Measurements from ENCODE around the gene RPL36.

RPL36 gene

GRCh38 chr19:5690125-5690954 is at the start of gene RPL36:
TSS of gene RPL36 (plus strand) at chr19:5690295. CDS start at chr19:5690508, 213 bp downstream.
- DNase-seq (ENCODE audit: low read depth, low spot score), result peak; percentile 96
- Histone ChIP-seq H3K36me3 (ENCODE audit: insufficient read depth, insufficient read length, low read length) (peaks cover 51% of the 10 kb centered on the region), H3K4me3 (ENCODE audit: insufficient read length, low read depth) (peak within 1 kb of the TSS; percentile 100), H3K9me3 (ENCODE audit: insufficient read depth, low read length) (no peaks in the 10 kb centered on the region), H3K9ac (ENCODE audit: insufficient read length, low read depth) (peak within 1 kb of the TSS; percentile 99), H3K27me3 (ENCODE audit: insufficient read depth, insufficient read length) (no peaks in the 10 kb centered on the region), H3K4me1 (ENCODE audit: insufficient read depth, insufficient read length) (peaks cover 29% of the 10 kb centered on the region)
- TF ChIP-seq SUZ12 (IDR thresholded peaks at IDR 0.05; ENCODE audit: extremely low read depth, insufficient read depth, insufficient read length), result no peak
- TF ChIP-seq YY1 (IDR thresholded peaks at IDR 0.05; ENCODE audit: insufficient read depth, insufficient read length), result peak; percentile 7
- TF ChIP-seq ZNF274 (IDR thresholded peaks at IDR 0.05; ENCODE audit: low read depth, low read length), result no peak

GRCh38 chr19:5641171-5641570 is 48.9 kb upstream of the RPL36 start:
- no peak for DNase-seq (ENCODE audit: low read depth, low spot score)
- Histone ChIP-seq H3K9me3 (ENCODE audit: insufficient read depth, low read length) (no peaks in the 10 kb centered on the region), H3K9ac (ENCODE audit: insufficient read length, low read depth) (no peak overlapping the region), H3K4me3 (ENCODE audit: insufficient read length, low read depth) (no peak overlapping the region), H3K4me1 (ENCODE audit: insufficient read depth, insufficient read length) (no peaks in the 10 kb centered on the region), H3K36me3 (ENCODE audit: insufficient read depth, insufficient read length, low read length) (peaks cover 72% of the 10 kb centered on the region), H3K27me3 (ENCODE audit: insufficient read depth, insufficient read length) (no peaks in the 10 kb centered on the region)
- TF ChIP-seq SUZ12 (IDR thresholded peaks at IDR 0.05; ENCODE audit: extremely low read depth, insufficient read depth, insufficient read length) (no peak), ZNF274 (IDR thresholded peaks at IDR 0.05; ENCODE audit: low read depth, low read length) (no peak), YY1 (IDR thresholded peaks at IDR 0.05; ENCODE audit: insufficient read depth, insufficient read length) (no peak)

GRCh38 chr19:5642204-5642603 is 47.9 kb upstream of the RPL36 start:
- Histone ChIP-seq H3K4me1 (ENCODE audit: insufficient read depth, insufficient read length) (no peaks in the 10 kb centered on the region), H3K27me3 (ENCODE audit: insufficient read depth, insufficient read length) (no peaks in the 10 kb centered on the region), H3K36me3 (ENCODE audit: insufficient read depth, insufficient read length, low read length) (peaks cover 76% of the 10 kb centered on the region), H3K4me3 (ENCODE audit: insufficient read length, low read depth) (no peak overlapping the region), H3K9me3 (ENCODE audit: insufficient read depth, low read length) (no peaks in the 10 kb centered on the region), H3K9ac (ENCODE audit: insufficient read length, low read depth) (no peak overlapping the region)
- no peak for DNase-seq (ENCODE audit: low read depth, low spot score)
- no peak for TF ChIP-seq ZNF274 (IDR thresholded peaks at IDR 0.05; ENCODE audit: low read depth, low read length)
- no peak for TF ChIP-seq YY1 (IDR thresholded peaks at IDR 0.05; ENCODE audit: insufficient read depth, insufficient read length)
- TF ChIP-seq SUZ12 (IDR thresholded peaks at IDR 0.05; ENCODE audit: extremely low read depth, insufficient read depth, insufficient read length), result no peak

DNA sequence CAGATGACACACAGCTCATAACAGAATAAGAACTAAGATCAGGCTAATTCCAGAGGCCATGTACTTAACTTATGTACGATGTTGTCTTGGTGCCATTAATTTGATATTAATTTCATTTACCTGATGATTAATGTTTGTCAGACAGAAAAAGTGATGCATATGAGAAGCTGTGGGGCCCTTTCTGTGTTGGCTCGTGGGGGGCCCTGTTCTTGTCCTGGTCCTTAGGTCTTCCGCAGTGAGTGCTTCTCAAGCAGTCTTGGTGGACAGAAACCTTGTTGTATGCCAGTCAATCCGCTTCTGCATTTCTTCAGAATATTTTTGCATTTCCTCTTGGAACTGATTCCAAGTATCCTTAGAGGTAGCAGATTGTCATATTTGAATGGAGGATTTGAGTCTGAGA is 47.0 kb upstream of the RPL36 start:
- Histone ChIP-seq H3K9me3 (ENCODE audit: insufficient read depth, low read length) (no peaks in the 10 kb centered on the region), H3K27me3 (ENCODE audit: insufficient read depth, insufficient read length) (no peaks in the 10 kb centered on the region), H3K4me3 (ENCODE audit: insufficient read length, low read depth) (no peak overlapping the region), H3K4me1 (ENCODE audit: insufficient read depth, insufficient read length) (no peaks in the 10 kb centered on the region), H3K9ac (ENCODE audit: insufficient read length, low read depth) (no peak overlapping the region), H3K36me3 (ENCODE audit: insufficient read depth, insufficient read length, low read length) (peaks cover 78% of the 10 kb centered on the region)
- TF ChIP-seq SUZ12 (IDR thresholded peaks at IDR 0.05; ENCODE audit: extremely low read depth, insufficient read depth, insufficient read length), result no peak
- TF ChIP-seq ZNF274 (IDR thresholded peaks at IDR 0.05; ENCODE audit: low read depth, low read length), result no peak
- no peak for TF ChIP-seq YY1 (IDR thresholded peaks at IDR 0.05; ENCODE audit: insufficient read depth, insufficient read length)
- no peak for DNase-seq (ENCODE audit: low read depth, low spot score)

DNA sequence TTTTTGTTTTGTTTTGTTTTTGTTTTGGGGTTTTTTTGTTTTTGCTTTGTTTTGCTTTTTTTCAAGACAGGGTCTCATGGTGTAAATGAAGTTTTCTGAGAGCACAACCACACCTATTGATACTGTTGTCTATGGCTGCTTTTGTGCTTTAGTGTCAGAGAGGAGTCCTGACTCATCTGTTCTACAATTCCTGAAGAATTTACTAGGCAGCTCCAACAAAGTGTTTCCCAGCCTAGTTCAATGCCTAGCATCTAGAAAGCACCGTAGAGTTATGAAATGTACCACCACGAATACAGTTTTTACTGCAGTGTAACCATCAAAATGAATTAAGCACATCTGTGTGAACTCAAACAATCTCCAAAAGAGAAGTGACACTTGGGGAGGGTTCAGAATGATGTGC is 46.1 kb upstream of the RPL36 start:
- DNase-seq (ENCODE audit: low read depth, low spot score), result no peak
- Histone ChIP-seq H3K9me3 (ENCODE audit: insufficient read depth, low read length) (no peaks in the 10 kb centered on the region), H3K4me3 (ENCODE audit: insufficient read length, low read depth) (no peak overlapping the region), H3K4me1 (ENCODE audit: insufficient read depth, insufficient read length) (no peaks in the 10 kb centered on the region), H3K27me3 (ENCODE audit: insufficient read depth, insufficient read length) (no peaks in the 10 kb centered on the region), H3K9ac (ENCODE audit: insufficient read length, low read depth) (no peak overlapping the region), H3K36me3 (ENCODE audit: insufficient read depth, insufficient read length, low read length) (peaks cover 84% of the 10 kb centered on the region)
- TF ChIP-seq YY1 (IDR thresholded peaks at IDR 0.05; ENCODE audit: insufficient read depth, insufficient read length), result no peak
- no peak for TF ChIP-seq ZNF274 (IDR thresholded peaks at IDR 0.05; ENCODE audit: low read depth, low read length)
- TF ChIP-seq SUZ12 (IDR thresholded peaks at IDR 0.05; ENCODE audit: extremely low read depth, insufficient read depth, insufficient read length), result no peak

- Histone ChIP-seq H3K4me3 (ENCODE audit: insufficient read length, low read depth) (no peak overlapping the region), H3K9ac (ENCODE audit: insufficient read length, low read depth) (no peak overlapping the region), H3K36me3 (ENCODE audit: insufficient read depth, insufficient read length, low read length) (peaks cover 86% of the 10 kb centered on the region), H3K4me1 (ENCODE audit: insufficient read depth, insufficient read length) (no peaks in the 10 kb centered on the region), H3K9me3 (ENCODE audit: insufficient read depth, low read length) (no peaks in the 10 kb centered on the region), H3K27me3 (ENCODE audit: insufficient read depth, insufficient read length) (no peaks in the 10 kb centered on the region)
- DNase-seq (ENCODE audit: low read depth, low spot score), result no peak
- TF ChIP-seq YY1 (IDR thresholded peaks at IDR 0.05; ENCODE audit: insufficient read depth, insufficient read length) (no peak), SUZ12 (IDR thresholded peaks at IDR 0.05; ENCODE audit: extremely low read depth, insufficient read depth, insufficient read length) (no peak), ZNF274 (IDR thresholded peaks at IDR 0.05; ENCODE audit: low read depth, low read length) (no peak)
Observed at GRCh38 chr19:5645409-5645808, 44.7 kb upstream of the RPL36 start.

DNA sequence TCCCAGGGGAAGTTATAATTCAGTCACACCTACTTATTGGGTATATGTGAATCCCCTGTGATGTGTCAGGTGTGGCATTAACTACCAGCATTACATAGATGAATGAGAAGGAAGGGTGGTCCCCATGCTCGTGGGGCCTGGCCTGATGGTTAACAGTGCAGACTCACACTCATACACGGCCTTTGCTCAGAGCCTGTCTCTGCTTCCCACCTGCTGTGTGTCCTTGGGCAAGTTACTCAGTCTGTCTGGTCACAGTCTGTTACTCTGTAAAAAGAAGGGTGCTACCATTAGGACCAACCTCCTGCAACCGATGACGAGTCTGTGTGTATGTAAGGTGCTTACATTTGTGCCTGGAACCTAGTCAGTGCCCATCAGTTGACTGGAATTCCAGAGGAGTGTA is 43.4 kb upstream of the RPL36 start:
- H3K4me1 ChIP-seq (ENCODE audit: insufficient read depth, insufficient read length), result no peaks in the 10 kb centered on the region
- TF ChIP-seq YY1 (IDR thresholded peaks at IDR 0.05; ENCODE audit: insufficient read depth, insufficient read length) (no peak), ZNF274 (IDR thresholded peaks at IDR 0.05; ENCODE audit: low read depth, low read length) (no peak), SUZ12 (IDR thresholded peaks at IDR 0.05; ENCODE audit: extremely low read depth, insufficient read depth, insufficient read length) (no peak)
- no peaks in the 10 kb centered on the region for H3K27me3 ChIP-seq (ENCODE audit: insufficient read depth, insufficient read length)
- no peak overlapping the region for H3K4me3 ChIP-seq (ENCODE audit: insufficient read length, low read depth)
- H3K36me3 ChIP-seq (ENCODE audit: insufficient read depth, insufficient read length, low read length), result peaks cover 92% of the 10 kb centered on the region
- no peak for DNase-seq (ENCODE audit: low read depth, low spot score)
- H3K9me3 ChIP-seq (ENCODE audit: insufficient read depth, low read length), result no peaks in the 10 kb centered on the region
- no peak overlapping the region for H3K9ac ChIP-seq (ENCODE audit: insufficient read length, low read depth)
